NCI-H82 (cell line): ENCODE data around the gene TSPAN18.
A peak's percentile ranks its signal among the peaks of the same experiment; 100 is the strongest.

Experiments
- DNase-seq: peaks from one replicate; lab custom pipeline; 2025; lab: John Stamatoyannopoulos, UW

TSPAN18 gene

DNA sequence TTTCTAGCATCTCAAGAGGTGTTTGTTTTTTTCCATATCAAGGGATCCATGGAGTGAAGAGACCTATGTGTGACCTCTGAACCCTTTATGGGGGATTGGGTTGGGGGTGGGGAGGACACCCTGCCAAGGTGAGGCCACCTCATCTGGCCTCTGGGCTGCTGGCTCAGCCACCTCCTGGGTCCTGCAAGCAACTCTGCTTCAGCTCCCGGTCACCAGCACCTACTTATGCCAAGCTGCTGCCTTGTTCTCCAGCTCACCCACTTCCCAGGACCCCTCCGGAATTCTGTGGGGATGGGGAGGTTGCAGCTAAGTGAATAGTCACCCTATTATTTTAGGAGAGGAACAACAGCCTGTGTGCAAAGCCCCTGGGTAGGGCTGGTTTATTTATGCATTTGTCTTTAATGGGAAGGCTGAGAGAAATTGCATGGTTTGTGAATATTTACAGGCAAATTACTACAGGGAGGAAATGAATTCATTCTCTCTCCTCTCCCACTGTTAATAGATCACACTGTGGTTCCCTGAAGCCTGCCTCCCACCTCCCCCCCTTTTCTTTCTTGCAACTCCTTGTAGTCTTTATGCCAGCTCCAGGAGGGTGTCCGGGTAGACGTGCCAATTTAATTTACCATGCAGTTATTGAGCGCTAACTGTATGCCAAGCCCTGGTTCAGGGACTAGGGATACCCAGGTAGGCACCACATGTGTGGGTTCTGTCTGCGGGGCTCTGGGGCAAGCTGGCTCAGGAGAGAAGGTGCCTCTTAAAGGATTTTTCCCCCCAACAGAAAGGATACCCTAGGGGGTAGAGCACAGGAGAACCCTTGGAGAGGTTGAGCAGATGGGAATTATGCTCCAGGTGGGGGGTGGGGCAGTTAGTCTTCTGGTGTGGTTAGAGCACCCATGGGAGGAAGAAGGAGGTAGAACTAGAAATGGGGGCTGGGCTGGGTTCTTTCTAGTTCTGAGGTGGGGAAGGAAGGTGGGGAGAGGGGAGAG is 50.7 kb downstream of the TSPAN18 start:
- DNase-seq: peak; percentile 83

DNA sequence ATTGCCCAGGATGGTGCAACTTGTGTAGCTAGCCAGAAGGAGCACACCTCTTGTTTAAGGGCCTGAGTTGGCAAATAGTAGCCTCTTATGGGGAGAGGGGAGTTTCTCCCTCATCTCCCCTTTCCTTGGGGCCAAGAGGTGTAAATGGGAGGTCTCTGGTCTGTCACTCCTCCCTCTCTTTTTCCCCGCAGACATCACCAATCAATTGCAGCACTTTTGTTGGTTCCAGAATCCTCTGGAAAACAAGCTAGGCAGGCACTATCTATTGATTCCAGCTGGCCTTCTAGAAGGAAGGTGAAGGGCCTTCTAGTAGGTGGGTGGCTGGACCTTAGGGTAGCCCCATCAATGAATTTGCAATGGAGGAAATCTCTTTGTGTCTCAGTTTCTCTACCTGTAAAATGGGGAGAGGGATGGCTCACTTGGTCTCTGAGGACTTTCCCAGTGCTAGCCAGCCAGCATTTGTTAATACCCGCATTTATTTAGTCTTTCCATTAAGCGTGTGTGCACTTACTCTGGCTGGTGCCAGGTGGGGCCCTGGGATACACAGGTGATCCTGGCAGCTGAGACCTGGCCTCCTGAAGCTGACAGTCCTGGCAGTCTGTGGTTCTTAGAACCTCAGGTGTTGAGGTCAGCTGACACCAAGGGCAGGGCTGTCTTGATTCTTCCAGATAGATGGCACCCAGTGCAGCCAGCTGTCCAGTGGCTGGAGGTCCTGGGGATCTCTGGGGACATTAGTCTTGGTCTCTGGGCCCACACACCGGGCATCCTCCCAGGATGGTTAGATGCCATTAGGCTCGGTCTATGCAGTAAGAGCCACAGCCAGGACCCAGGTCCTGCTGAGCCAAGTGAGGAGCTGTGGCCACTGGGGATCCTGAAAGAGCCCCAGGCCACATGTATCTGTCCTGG is 51.7 kb downstream of the TSPAN18 start:
- DNase-seq: no peak

DNA sequence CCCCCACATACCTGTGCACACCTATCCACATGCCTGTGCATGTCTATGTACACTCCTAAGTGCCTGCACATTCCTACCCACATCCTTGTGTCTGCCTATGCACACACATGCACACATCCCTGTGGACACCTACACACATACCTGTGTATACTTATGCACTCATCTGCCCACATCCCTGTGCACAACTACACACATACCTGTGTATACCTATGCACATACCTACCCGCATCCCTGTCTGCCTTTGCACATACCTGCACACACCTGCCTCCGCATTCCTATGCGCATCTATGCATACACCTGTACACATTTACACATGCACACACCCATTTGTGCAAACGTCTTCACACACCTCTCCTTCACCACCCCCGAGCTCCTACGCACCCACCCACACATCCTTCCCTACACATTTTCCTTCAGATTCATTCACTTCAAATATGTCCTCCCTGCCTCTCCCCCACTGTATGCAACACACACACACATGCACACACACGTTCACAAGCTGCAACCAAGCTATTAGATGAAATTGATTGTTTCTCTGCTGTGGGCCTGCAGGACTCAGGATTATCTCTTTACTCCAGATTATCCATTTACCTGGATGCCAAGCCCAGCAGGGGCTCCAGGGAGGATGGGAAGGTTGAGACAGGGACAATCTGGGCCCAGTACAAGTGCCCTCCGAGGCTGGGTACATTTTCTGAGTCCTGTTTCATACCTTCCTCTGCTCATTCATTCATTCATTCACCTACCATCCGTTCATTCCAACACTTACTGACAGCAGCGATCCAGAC is 53.2 kb downstream of the TSPAN18 start:
- DNase-seq: peak; percentile 58

DNA sequence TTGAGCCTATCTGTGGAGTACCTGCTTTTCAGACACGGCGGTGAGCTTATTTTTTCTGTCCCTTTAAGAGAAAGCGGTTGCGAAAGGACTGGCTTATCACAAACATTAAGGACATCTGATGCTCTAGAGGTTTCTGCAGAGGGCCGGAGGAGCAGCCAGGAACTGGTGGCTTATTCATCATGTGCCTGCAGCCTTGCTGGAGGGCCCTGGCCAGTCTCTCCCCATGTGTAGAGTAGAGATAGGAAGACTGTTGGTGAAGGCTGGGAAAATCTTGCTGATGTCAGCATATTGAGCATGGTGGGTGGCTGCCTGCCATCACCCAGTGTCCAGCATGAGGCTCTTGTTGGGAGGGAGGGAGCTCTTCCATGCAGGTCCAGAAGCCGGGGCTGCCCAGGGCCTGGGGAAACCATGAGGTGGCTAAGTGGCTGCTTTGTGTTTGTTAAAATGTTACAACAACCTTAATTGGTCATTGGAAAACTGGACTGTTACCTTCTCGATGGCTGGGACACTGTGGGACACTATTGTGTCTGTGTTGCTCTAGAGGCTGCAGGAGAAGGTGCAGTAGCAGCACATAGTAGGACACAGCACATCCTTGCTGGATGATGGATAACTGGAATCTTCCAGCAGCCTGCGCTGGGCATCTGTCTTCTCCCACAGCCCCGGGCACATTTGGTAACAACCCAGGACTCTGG is 54.3 kb downstream of the TSPAN18 start:
- DNase-seq: no peak

DNA sequence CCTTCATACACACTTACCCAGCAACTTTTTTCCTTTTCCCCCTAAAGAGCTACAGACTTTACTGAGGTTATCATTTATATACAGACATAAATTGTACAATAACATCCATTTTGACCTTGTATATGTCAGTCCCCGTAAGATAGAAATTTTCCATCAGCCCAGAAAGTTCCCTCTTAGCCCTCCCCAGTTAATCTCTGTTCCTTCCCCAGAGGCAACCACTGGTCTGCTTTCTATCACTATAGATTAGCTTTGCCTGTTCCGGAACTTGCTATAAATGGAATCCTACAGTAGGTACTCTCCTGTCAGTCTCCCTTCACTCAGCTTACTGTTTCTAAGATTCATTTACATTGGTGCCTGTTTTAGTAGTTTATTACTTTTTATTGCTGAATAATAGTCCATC is 54.9 kb downstream of the TSPAN18 start:
- DNase-seq: no peak

DNA sequence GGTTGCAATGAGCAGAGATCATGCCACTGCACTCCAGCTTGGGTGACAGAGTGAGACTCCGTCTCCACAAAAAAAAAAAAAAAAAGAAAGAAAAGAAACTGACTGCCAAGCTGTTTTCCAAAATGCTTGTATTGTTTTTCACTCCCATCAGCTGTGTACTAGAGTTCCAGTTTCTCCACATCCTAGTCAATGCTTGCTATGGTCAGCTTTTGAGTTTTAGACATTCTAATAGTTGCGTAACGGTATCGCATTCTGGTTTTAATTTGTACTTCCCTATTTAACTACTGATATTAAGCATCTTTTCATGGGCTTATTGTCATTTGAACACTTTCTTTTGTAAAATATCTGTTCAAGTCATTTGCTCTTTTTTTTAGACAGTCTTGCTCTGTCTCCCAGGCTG is 55.7 kb downstream of the TSPAN18 start:
- no peak for DNase-seq

DNA sequence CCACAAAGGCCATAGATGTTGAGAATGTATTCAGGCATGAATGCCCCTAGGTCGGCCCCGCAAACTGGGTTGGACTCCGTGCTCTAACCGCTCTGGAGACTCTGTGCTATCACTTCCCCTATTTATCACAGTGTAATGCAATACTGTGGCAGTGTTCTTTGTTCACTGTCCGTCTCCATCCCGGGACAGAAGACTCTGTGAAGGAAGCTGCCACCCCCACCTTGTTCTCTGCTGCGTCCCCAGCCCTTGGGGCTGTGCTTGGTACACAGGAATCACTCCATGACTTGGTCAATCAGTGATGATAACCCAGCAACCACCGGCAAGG is 57.6 kb downstream of the TSPAN18 start:
- no peak for DNase-seq

DNA sequence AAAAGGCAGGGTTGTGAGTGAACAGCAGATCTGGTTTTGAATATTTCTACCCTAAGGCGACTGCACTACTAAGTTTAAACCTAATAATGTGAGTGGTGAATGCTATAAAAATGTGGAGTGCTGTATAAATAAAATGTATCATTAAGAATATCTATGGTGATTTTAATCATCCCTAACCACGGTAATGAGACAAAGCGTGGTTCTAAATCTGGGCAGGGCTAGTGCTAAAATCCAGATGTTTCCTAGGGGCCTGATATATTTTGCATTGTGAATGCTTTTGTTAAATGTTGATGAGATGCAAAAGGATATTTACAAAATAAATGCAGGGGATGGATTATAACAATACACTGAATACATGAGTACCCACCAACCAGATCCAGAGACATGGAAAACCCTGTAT is 58.1 kb downstream of the TSPAN18 start:
- DNase-seq: no peak

DNA sequence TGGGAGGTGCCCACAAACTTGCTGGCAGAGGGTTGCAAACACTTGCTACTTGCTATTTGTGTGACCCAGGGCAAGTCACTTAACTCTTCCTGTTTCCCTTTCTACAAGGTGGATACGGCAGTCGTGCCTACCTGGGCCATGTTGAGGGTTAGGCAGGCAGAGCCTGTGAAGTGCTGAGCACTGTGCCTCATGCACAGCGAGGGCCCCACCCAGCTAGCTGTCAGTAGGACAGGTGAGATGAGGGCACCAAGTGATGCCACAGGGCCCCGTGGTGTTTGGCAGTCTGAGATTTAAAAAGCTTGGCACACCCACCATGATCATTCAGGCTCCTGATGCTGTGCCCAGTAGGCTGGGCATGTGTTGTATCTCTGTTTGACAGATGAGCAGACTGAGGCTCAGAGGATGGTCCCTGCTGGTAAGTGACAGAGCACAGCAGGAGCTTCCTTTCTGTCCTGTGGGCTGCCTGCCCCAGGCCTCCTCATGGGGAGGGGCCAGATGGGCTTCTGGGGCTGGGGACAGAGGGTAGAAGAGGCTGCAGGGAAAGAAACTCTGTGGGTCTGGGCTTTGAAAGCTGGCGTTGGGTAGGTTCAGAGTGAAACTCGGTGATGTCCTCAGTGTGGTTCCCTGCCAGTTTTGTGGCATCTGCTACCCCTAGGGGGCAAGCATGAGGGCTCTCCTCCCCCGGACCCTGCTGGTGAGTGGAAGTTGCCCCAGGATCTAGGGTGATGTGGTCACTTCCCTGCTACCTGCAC is 59.3 kb downstream of the TSPAN18 start:
- DNase-seq: peak; percentile 26

DNA sequence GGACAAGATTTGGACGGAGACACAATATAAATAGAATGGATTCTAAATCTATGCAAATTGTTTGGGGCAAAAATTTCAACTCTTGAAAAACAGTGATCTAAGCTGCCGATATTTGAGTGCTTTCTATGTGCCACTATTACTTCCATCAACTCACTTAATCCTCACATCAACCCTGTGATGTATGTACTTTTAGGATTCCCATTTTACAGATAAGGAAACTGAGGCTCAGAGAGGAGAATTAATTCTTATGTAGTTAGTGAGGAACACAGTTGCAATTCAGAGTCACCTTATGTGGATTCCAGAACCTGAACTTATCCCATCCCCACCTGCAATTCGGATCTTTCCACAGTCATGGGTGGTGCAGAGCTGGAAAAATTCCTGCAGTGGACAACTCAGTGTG is 60.3 kb downstream of the TSPAN18 start:
- DNase-seq: no peak

DNA sequence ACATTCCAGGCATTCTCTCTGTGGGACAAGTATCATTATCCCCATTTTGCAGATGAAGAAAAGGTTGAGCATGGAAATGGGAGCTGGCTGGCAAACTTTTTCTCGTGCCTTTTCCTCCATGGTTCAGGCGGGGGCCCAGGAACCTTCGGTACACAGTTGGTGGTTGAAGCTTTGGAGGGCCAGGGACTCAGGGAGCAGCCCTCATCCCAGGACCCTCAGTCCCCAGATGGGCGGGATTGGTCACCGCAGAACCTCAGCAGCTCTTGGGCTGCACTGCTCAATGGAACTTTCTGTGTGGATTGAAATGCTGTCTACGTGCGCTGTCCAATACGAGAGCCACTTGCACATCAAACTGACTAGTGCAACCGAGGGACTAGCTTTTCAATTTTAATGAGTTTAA is 61.2 kb downstream of the TSPAN18 start:
- DNase-seq: no peak

DNA sequence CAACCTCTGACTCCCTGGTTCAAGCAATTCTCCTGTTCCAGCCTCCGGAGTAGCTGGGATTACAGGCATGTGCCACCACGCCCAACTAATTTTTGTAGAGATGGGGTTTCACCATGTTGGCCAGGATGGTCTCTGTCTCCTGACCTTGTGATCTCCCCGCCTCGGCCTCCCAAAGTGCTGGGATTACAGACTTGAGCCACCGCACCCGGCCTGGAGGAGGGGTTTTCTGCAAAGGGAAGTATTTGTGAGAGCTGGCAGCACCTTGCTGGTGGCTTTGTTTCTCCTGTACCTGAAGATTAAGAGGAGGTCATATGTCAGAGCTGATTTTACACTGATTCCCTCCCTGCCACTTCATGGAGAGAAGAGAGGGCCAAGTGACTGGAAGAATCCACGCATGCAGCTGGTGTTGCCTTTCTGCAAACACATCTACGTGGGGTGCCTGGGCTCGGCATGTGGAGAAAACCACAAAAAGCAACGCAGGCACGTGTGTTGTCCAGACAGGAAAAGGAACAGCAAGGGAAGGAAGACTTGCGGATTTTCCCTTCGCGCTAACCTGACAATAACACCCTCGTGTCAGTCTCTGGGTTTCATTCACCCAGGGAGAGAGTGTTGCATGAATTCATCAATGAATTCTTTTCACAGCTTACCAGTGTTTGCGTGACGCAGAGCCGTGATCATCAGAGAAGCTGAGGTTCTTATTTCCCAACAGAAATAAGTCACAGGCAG is 61.9 kb downstream of the TSPAN18 start:
- no peak for DNase-seq

DNA sequence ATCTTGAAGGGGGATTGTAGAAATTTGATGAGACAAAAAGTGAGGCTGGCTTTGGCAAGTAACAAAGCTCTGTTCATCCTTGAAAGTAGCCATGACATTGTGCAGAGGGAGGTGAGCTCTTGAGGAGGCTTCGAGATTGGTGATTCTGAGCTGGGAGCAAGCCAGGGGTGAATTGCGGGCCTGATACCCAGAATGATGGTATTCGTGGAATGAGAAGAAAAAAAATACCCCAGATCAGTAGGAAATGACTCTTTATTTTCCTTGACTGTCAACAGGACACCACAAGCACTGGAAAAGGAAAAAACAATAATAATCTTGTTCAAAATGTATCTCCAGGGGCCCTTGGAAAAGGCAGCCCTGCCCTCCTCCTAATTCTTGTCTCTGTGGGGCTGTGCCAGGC is 62.7 kb downstream of the TSPAN18 start:
- no peak for DNase-seq

DNA sequence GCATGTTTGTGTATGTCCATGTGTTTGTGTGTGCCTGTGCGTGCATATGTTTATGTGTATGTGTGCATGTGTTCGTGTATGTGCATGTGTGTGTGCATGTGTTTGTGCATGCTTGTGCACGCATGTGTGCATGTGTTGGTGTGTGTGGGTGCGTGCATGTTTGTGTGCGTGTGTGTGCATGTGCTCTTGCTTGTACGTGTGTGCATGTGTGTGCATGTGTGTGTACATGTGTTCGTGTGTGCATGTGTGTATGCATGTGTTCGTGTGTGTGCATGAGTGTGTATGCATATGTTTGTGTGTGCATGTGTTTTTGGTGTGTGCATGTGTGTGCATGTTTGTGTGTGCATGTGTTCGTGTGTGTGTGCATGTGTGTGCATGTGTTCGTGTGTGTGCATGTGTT is 63.4 kb downstream of the TSPAN18 start:
- no peak for DNase-seq

DNA sequence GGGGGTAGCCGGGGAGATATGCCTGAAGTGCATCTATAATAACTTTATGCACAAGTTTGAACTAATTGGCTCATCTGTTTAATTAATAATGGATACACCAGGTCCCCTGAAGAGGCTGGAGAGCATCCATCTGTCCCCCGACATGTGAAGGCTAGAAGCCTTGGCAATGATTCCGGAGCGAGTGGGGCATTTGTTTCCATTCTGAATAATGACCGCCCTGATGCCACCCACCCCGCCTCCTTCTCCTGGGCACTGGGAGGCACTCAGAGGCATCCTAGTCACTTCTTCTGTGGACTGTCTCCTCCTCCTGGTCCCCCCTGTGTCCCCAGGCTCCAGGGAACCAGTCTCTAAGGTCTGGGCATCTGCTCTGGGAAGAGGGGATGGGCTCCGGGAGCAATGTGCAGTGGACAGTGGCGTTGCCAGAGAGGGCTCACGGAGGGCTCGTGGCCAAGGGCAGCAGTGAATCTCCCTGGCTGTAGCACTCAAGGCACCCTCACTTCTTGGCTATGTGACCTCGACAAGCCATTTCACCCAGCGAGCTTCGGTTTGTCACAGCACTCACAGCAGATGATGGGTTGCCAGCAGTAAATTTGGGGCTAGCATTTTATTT is 64.7 kb downstream of the TSPAN18 start:
- DNase-seq: no peak

DNA sequence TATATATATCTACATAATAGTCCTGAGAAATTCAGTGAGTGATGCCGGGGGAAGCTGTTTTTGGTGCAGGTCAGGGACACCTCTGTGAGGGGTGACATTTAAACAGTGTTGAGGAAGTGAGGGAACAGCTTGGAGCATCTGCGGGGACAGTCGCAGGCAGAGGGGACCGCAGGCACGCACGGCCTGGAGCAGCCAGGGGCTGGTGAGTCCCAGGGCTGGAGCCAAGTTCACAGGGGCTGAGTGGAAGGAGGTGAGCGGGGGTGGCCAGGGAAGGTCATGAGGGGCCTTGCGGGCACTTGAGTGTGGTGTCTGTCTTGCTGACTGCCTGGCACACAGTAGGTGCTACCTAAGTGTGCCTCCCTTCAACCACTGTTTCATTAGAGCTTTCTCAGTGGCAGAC is 65.4 kb downstream of the TSPAN18 start:
- DNase-seq: no peak

DNA sequence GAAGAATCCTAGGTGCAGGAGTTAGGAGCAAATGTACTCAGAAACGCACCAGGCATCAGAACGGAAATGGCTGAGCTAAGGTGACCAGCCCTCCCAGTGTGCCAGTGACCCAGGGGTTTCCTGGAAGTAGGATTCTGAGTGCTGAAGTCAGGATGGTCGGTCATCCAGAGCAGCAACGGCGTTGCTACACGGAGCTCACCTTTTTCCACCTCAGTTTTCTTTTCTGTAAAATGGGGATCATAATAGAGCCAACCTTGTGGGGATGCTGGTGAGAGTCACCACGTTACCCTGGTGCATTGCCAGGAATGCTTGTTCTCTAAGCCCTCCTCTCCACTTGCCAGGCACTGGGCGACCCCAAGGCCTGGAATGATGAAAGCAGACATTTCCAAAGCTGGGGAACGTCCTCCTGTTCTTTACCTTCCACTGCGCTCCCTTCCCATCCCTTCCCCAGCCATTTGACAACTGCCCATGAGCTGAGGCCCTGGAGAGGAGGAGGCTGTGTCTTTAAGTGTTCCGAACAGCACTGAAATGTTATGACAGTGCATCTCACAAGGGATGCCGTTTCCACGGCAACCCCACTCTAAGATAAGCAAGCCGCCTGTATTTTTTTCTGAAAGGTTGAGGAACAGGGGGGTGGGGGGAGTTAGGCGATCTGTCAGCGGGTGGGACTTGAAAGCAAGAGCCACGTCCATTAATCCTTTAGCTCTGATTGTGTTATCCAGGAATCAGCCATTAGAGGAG is 66.8 kb downstream of the TSPAN18 start:
- DNase-seq: peak; percentile 43

DNA sequence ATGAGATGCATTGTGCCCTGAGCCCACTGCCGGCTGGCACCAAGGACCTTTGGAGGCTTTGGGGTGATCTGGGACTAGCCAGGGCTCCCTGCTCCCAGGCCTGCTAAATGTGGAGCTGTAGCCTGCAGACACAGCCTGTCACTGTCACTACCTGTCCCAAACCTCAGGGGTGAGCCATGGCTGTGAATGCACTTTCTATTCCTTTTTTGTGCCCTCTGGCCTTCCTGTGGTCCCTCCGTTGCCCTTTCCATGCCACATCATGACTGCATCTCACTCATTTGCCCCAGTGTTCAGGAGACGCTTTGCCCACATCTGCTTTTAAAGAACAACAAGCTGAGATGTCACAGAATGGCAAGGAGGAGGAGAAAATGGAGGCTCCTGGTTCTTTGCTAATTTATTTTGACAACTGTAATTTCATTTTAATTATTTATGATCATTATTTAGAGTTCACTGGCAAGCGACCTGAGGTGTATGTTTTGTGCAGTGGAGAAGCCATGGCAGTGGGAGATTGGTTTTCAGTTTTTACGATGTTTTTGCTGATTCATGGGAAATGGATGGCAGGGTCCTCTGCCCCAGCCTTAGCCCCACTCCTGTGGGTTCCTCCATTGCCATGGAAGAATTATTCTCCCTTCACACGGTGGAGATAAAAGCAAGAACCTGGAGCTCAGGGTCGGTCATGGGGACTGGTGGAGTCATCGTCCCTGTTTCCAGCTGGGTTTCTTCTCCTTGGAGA is 69.2 kb downstream of the TSPAN18 start:
- no peak for DNase-seq
